Fibroblast of skin of left biceps (primary cell): Measurements from ENCODE around the gene TRAF2.

Experiments
- DNase-seq, 2 experiments: peaks; one replicate each; pipeline ENCODE4 v3.0.0-alpha.2; 2013; ENCODE audit warnings: low read depth in 2 of 2

The TRAF2 gene

DNA sequence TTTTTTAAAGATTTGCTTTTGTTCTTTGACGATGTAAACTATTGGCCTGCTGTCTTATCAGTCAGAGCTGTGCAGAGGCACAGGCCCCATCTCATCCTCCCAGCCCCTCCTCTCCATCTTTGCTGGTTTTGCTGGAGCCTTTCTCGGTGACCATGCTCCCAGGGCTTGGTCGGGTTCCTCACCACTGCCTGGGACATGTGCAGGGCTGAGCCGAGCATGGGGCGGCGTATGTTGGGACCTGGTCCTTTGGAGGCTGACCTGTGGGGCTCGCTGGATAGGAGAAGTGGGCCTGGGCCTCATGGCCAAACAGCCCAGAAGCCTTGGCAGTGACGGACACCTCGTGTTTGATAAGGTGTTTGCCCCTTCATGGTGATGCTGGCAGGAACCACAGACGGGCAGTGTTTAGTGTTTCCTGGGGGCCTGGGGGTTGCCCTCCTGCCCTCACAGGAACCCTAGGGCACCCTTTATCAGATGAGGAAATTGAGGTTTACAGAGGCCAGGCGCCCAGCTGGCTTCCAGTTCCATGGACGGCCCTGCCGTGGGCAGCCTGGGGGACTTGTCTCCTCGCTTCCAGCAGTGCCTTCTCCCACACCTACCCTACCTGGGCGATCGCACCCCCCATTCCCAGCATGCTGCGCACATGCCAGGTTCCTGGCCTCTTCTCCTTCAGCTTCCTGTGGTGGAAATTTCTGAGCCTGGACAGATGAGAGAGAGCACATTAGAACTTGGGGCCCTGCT lies 27.6 kb downstream of the TRAF2 start:
- DNase-seq, result no peak

DNA sequence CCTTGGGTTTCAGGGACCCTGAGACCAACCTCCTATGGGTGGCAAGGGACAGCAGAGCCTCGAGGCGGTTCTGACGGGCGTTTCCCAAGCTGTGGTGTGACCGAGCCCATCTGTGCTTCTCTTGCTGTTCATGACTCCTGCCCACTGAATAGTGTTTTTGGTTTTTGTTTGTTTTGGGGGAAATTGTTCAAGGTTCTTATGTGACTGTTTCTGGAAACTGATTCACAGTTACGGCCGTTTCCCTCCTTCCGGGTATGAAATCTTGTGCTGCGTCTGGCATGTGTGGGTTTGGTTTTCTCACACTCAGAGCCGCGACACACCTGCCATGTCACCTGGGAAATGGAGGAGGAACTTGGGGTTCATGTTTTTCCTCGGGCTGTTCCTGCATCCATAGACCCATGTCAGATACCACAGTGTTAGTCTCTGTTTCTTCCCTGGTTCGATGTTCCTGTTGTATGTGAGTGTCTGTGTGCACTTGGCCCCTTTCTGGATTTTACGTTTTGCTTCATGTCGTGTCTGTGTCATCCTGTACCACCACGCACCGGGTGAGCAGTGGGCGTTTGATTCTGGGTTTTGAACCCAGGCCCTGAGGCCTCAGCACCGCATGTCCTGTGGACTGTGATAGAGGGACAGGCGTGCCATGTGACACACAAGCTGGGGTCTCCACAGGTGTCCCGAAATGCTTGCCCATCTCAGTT lies 29.5 kb downstream of the TRAF2 start:
- DNase-seq, result no peak

DNA sequence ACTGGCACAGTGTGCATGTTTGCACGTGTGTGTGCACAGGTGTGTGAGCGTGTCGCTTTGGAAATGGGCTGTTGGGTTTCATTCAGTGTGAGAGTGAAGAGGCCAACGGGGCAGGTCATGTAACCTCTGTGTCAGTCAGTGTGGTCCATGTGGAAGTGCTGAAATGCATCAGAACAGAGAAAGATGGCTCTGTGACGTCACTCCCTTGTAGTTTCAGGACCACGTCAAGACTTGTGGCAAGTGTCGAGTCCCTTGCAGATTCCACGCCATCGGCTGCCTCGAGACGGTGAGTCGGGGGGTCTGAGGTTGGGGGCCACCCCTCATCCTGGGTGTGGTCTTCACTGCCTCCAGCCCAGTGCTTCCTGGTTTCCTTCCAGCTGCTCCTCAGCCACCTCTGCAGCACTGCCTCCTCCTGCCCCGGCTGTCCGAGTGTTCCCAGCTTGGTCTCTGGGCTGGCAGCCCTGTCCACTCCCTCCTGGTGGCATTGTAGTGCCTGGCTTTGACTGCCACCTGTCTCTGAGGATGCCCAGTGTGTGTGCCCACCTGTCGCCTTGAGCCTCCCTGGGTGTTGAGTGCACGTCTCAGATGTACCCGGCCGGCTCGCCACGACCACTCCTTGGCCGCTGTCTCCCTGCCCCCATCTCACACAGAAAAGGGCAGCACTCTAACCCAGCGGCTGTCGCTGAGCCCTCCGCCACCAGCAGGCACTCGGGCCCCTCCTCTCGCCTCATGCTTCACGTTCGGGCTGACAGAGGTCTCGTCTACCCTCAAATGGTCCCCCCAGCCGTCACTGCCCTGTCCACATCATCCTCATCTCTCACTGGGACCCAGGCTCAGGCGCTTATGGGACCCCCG lies 30.2 kb downstream of the TRAF2 start:
- no peak for DNase-seq

DNA sequence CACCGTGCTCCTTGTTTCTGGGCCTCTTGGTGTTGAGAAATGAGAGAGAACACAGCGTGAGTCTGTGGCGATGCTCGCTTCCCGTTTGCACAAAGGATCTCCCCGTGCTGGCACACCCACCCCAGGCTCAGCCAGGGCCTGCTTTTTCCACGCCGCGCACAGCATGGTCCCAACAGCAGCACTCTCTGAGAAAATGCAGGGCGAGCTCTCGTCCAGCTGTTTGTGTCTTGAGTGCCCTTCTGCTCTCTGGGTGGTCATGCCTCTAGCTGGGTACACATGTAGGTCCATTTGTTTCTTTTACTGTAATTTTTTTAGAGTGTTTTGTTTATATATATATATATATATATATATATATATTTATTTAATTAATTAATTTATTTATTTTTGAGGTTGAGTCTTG lies 31.6 kb downstream of the TRAF2 start:
- no peak for DNase-seq

DNA sequence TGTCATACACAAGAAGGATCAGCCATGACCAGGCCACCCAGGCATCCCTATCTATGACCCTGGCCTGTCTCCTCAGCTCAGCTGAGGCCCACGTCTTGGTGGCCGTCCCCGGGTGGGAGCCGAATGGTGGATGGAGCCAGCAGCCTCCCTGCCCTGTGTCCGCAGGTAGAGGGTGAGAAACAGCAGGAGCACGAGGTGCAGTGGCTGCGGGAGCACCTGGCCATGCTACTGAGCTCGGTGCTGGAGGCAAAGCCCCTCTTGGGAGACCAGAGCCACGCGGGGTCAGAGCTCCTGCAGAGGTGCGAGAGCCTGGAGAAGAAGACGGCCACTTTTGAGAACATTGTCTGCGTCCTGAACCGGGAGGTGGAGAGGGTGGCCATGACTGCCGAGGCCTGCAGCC lies 33.8 kb downstream of the TRAF2 start:
- DNase-seq, result no peak

DNA sequence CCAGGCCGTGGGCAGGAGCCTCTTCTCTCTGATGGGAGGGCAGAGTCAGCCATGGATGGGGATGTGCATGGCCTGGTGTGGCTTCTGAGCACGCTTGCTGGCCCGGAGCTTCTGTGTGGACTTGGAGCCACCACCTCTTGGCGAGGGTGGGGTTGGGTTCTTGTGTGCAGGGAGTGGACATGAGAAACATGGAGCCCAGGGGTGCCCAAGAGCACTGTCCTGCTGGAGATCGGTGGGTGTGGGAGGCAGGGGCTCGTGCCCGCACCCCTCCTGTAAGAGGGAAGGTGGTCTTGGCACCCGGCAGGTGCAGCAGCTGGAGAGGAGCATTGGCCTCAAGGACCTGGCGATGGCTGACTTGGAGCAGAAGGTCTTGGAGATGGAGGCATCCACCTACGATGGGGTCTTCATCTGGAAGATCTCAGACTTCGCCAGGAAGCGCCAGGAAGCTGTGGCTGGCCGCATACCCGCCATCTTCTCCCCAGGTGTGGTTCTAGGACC lies 34.5 kb downstream of the TRAF2 start:
- no peak for DNase-seq

DNA sequence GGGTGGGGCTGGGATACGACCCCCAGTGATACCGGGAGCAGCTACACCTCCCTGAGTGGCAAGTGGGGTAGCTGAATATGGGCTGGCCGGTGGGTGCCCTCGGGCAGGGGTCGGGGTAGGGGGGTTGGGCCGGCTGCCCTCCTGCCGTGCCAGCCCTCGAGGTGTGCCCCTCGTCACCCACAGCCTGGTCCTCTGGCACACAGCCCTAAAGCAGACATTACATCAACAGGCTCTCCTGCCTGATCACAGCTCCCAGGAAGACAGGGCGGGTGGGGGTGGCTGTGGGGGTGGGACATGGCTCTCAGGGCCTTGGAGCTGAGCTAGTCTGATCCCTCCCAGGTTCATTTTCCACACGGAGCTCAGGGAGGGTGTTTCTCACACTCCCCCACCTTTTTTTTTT lies 35.0 kb downstream of the TRAF2 start:
- no peak for DNase-seq

DNA sequence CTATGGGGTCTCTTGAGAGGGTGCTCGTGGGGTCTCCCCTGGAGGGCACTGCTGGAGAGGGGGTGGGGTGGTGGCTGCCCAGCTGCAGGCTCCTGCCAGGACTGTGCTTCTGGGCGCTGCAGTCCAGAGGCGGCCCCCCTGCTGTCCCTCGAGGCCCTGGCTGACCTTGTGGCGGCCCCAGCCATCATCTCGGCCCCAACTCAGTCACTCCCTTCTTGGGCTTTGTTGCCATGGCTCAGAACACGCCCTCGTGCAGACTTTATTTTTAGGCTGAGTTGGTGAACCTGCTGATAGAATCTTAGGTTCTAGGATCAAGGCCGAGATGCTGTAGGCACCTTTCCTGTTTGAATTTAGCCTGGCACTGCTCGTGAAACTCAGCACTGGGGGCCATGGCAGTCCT lies 35.4 kb downstream of the TRAF2 start:
- no peak for DNase-seq

DNA sequence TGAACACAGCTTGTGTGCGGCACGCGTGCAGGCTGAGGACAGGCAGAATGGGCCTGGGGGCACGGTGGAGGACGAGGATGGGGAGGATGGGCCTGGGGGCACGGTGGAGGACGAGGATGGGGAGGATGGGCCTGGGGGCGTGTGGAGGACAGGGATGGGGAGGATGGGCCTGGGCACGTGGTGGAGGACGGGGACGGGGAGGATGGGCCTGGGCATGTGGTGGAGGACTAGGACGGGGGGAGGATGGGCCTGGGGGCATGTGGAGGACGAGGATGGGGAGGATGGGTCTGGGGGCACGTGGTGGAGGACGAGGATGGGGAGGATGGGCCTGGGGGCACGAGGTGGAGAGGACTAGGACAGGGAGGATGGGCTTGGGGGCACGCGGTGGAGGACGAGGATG lies 36.2 kb downstream of the TRAF2 start:
- DNase-seq, result no peak

DNA sequence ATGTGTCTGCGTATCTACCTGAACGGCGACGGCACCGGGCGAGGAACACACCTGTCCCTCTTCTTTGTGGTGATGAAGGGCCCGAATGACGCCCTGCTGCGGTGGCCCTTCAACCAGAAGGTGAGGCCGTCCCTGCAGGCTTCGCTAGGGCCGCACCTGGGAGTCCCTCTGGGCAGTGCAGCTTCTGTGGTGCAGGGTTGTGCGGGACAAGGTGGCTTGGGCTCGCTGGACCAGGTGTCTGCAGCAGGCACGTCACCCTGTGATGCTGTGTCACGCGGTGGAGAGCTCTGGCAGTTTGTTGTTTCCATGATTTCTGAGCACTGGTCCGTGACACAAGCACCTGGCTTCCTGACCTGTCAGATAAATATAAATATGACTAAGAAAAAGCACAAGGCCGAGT lies 37.6 kb downstream of the TRAF2 start:
- no peak for DNase-seq

DNA sequence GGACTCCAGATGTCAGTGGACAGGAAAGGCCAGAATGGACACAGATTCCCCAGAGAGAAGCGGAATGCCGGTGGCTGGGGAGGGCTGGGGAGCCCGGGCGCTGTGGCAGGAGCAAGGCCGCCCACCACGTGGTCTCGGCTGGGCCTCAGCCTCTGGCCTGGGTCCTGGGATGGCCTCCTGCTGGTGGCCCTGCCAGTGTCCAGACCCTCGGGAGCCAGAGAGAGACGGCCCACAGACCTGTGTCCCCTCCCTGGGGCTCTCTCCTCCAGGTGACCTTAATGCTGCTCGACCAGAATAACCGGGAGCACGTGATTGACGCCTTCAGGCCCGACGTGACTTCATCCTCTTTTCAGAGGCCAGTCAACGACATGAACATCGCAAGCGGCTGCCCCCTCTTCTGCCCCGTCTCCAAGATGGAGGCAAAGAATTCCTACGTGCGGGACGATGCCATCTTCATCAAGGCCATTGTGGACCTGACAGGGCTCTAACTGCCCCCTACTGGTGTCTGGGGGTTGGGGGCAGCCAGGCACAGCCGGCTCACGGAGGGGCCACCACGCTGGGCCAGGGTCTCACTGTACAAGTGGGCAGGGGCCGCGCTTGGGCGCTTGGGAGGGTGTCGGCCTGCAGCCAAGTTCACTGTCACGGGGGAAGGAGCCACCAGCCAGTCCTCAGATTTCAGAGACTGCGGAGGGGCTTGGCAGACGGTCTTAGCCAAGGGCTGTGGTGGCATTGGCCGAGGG lies 39.3 kb downstream of the TRAF2 start:
- DNase-seq, result no peak

DNA sequence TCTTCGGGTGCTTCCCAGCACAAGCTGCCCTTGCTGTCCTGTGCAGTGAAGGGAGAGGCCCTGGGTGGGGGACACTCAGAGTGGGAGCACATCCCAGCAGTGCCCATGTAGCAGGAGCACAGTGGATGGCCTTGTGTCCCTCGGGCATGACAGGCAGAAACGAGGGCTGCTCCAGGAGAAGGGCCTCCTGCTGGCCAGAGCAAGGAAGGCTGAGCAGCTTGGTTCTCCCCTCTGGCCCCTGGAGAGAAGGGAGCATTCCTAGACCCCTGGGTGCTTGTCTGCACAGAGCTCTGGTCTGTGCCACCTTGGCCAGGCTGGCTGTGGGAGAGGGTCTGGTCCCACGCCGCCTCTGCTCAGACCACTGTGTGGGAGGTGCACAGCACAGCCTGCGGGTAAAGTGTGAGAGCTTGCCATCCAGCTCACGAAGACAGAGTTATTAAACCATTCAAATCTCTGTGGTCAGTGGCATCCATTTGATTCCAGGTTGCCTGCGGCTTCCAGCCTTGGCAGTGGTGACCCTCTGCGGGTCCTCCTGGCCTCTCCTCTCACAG lies 39.9 kb downstream of the TRAF2 start:
- DNase-seq, result no peak

DNA sequence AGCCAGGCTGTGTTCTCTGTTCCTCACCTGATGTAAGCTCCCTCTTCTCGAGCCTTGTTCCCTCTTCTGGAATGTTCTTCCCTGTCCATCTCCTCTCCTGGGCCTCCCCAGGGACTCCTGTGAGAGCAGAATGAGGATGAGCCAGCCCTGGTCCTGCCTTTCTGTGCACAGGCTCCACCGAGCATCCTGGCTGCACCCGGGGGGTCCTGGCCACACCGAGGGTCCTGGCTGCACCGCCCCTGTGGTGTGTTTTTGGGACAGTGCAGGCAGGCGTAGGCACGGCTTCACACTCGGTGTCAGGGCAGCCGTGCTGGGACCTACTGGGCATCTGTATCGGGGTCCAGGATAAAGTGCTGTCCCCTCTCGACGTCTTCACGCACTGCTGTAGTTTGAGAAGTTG lies 40.4 kb downstream of the TRAF2 start:
- no peak for DNase-seq

DNA sequence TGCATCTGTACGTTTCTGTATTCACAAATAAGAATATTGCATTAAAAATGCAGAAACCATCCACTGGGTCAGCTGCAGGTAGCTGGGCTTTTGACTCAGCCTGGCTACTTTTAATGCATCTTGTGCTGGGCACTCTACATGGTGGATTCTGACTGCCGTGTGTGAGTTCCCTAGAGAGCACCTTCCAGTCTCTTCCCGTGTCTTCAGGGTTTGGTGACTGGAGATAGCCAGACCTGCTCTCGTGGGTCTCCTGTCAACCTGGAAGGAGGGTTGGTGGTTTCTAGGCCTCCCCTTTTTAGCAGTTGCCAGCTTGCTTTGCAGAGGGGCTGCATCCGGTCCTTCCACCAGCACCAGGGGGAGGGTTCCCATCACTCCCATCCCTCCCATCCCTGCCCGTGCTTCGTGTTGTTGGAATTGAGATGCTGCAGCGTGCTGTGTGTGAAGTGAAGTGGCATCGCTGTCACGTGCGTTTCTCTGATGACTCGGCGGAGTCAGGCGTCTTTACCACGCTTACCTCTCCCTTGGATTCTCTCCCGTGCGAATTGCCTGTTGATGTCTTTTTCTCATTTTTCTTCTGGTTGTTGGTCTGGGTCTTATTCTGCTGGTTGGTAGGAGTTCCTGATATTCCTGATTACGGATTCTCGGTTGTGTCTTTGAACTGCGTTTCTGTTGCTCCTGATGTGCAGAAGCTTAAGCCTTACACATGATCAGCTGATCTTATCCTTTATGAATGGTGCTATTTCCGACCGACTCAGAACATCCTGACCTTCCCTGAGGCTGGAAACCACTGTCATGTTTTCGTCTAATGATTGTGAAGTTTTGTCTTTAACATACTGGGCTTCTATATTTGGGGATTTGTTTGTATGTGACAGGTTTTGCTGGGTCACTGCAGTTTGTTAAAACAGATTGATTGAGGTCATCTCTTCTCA lies 41.3 kb downstream of the TRAF2 start:
- DNase-seq, result no peak

DNA sequence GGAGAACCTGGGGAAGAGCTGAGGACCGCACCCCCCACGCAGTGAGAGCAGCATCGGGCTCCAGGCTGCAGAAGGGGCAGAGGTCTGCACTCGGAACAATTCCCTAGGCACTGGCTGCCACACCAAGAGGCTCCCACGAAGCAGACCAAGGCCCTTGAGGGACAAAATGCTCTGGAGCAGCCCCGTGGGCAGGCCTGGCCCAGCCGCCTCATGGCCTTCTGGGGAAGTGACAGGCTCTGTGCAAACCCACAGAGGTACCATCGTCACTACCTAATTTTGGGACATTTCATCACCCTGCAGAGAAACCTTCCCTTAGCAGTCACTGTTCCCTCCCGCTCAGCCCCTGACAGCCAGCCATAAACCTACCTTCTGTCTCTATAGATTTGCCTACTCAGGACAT lies 42.3 kb downstream of the TRAF2 start:
- DNase-seq, result no peak

DNA sequence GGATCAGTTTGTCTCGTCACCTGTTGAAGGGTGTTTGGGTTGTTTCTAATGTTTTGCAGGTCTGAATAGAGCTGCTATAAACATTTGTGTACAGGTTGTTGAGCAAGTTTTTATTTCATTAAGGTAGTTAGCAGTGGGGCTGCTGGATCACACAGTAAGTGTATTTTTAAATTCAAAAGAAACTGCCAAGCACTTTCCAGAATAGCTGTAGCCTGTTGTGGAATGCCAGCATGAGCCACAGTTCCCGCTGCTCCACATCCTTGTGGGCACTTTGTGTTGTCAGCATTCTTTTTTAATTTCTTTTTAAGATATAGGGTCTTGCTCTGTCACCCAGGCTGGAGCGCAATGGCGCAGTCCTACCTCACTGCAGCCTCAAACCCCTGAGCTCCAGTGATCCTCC lies 43.7 kb downstream of the TRAF2 start:
- no peak for DNase-seq

DNA sequence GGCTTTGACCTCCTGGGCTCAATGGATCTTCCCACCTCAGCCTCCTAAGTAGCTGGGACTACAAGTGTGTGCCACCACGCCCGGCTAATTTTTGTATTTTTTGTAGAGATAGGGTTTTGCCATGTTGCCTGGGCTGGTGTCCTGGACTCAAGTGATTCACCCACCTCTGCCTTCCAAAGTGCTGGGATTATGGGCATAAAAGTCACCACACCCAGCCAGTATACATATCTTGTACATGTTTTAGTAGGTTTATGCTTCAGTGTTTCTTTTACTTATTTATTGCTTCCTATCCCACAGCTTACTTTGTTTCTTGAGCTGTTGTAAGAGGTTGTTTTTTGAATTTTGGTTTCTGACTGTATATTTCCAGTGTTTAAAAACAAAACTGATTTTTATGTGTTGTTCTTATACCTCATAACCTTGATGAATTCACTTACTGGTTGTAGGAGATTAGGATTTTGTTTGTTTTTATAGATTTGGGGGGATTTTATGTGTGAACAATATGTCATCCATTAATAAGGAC lies 45.4 kb downstream of the TRAF2 start:
- DNase-seq, result no peak

DNA sequence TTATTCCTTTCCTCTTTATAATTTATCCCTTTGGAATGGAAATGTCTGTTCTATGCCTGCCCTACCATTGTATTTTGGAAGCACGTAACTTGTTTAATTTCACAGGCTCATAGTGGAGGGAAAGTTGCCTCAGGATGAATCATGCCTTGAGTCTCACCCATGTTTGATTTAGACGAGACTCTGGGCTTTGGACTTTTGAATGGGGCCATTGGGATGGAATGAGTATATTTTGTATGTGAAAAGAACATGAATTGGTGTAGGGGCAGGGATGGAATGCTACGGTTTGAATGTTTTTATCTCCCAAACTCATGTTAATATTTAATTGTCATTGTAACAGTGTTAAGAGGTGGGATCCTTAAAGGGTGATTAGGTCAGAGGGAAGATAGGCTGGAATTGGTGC lies 48.0 kb downstream of the TRAF2 start:
- DNase-seq, result no peak

DNA sequence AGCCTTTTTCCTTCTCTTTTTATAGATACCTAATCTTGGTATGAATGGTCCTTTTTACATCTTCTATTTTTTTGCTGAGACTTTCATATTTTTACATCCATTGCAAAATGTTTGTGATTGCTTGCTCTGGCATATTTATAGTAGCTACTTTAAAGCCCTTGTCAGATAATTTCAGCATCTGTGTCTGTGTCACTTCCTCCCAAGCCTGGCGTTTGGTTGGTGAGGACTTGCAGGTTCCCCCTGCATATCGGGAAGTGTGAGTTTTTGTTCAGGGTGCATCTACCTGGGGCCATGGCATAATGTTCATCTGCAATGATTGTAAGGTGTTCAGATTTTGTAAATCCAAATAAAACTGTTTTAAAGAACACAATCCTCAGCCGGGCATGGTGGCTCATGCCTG lies 49.3 kb downstream of the TRAF2 start:
- DNase-seq, result no peak

DNA sequence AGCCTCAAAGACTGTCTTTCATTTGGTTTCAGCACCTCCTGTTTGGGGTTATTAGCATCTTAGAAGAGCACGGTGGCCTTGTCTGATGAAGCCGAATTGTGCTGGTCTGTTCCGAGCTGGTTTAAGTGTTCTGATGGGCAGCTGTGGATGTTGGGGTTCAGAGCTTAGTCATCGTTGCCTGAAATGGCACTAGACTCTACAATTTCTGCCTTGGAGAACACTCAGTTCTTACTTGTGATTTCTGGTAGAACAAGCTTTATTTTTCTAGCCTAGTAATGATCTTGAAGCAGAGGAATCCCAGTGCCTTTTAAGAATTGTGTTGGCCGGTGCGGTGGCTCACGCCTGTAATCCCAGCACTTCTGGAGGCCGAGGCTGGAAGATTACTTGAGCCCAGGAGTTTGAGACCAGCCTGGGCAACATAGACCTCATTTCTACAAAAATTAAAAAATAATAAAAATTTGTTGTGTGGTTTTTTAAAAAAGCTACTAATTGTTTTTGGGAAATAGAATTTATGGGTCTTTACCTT lies 50.4 kb downstream of the TRAF2 start:
- DNase-seq, result no peak
